Memory B cell (primary cell): ENCODE results near the gene FMNL2.

Source experiments
- ATAC-seq: fragments of 150-1000 bp; cut with Tn5 transposase; 2 replicates; pipeline ENCODE4 v1.10.0; 2021; ENCODE audit warnings: low read depth, mild to moderate bottlenecking, moderate library complexity
- DNase-seq, 2 donors: peaks; one replicate each; pipeline ENCODE4 v3.0.0; 2022; ENCODE audit warnings: low spot score in 2 of 2
- H3K27ac Mint-ChIP-seq: one replicate; pipeline ENCODE4 v1.8.0; 2022; ENCODE audit warnings: mild to moderate bottlenecking, moderate library complexity, mixed read lengths
- H3K27me3 Mint-ChIP-seq: one replicate; pipeline ENCODE4 v1.8.0; 2022; ENCODE audit warnings: mixed read lengths
- H3K36me3 Mint-ChIP-seq: one replicate; pipeline ENCODE4 v1.8.0; 2022; ENCODE audit warnings: mild to moderate bottlenecking, mixed read lengths
- H3K4me1 Mint-ChIP-seq: one replicate; pipeline ENCODE4 v1.8.0; 2022; ENCODE audit warnings: mixed read lengths
- H3K4me3 Mint-ChIP-seq: one replicate; pipeline ENCODE4 v1.8.0; 2022; ENCODE audit warnings: mild to moderate bottlenecking, moderate library complexity, mixed read lengths
- H3K9me3 Mint-ChIP-seq: one replicate; pipeline ENCODE4 v1.8.0; 2022; ENCODE audit warnings: mixed read lengths

The FMNL2 gene

DNA sequence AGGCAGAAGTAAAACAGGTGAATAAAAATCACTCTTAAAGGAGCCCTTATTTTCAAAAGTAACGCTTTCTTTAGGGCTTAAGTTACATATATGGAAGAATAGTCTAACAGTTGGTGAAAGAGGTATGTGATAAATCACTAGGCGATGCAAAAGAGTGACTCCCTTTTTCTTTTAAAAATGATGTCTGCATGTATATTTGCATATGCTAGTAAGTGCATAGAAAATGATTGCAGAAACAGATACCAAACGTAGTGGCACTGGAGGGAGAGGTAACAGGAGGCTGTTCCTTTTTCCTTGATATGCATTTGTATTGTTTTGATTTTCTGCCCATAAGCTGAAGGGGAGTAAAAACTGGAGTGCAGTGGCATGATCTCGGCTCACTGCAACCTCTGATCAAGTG is 224.0 kb downstream of the FMNL2 start:
- Mint-ChIP-seq H3K27ac (no peak overlapping the region), H3K36me3 (no peaks in the 10 kb centered on the region)

DNA sequence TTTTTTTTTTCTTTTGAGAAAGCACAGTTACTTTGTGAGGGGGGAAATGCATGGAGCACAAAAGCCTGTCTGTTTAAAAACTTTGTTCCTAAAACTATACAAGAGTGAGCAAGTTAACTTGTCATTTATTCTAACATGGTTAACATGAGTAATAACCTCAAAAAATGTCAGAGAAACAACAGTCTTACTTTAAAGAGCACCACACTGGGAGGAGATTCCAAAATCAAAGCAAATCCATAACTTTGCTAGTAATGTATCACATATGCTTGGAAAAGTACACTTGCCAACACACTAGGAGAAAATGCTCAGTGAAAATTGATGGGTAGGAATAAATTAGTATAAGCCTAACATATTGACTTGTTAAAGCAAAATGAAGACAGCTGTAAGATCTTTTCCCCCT is 225.2 kb downstream of the FMNL2 start:
- DNase-seq (no peak), ATAC-seq (no peak)
- H3K4me1 Mint-ChIP-seq, result peaks cover 4% of the 10 kb centered on the region

More for the DNA sequence above, 224.0 kb downstream of the FMNL2 start:
- no peaks in the 10 kb centered on the region for H3K27me3 Mint-ChIP-seq
- DNase-seq (no peak), ATAC-seq (no peak)
- no peaks in the 10 kb centered on the region for H3K9me3 Mint-ChIP-seq
- H3K4me3 Mint-ChIP-seq, result no peak overlapping the region
- H3K4me1 Mint-ChIP-seq, result peaks cover 2% of the 10 kb centered on the region

DNA sequence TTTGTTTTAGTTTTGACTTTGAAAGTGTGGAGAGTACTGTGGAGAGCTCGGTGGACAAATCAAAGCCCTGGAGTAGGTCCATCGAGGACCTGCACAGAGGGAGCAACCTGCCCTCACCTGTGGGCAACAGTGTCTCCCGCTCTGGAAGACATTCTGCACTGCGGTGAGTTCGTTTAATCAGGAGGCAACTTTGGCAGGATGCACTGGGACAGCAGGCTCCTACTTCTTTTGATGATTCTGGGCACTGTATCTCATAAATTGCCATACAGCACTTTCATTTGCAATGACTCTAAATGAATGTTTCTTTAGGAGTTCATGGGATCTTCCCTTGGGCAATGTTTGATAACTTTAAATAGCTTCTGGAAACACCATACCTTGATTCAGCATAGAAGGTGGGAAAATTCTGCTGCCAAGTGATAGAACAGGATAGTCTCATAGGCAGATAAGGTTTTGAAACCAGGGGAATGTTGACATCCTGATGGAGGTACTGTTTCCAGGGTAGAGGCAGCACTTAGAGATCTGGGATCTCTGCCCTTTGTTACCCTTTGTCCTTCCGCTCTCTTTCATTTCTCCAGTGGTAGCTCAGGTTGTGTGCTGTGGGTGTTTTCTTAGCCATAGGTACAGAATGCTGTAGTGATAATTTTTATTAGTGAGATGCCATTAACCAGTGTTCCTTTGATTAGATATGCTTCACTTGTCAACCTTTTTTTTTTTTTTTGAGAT is 226.1 kb downstream of the FMNL2 start:
- Mint-ChIP-seq H3K27me3 (no peaks in the 10 kb centered on the region), H3K36me3 (no peaks in the 10 kb centered on the region), H3K9me3 (no peaks in the 10 kb centered on the region), H3K4me3 (no peak overlapping the region), H3K27ac (no peak overlapping the region), H3K4me1 (peaks cover 6% of the 10 kb centered on the region)
- no peak for ATAC-seq
- DNase-seq, result no peak

More for the DNA sequence above, 225.2 kb downstream of the FMNL2 start:
- Mint-ChIP-seq H3K27ac (no peak overlapping the region), H3K27me3 (no peaks in the 10 kb centered on the region), H3K4me3 (no peak overlapping the region), H3K9me3 (no peaks in the 10 kb centered on the region), H3K36me3 (no peaks in the 10 kb centered on the region)

DNA sequence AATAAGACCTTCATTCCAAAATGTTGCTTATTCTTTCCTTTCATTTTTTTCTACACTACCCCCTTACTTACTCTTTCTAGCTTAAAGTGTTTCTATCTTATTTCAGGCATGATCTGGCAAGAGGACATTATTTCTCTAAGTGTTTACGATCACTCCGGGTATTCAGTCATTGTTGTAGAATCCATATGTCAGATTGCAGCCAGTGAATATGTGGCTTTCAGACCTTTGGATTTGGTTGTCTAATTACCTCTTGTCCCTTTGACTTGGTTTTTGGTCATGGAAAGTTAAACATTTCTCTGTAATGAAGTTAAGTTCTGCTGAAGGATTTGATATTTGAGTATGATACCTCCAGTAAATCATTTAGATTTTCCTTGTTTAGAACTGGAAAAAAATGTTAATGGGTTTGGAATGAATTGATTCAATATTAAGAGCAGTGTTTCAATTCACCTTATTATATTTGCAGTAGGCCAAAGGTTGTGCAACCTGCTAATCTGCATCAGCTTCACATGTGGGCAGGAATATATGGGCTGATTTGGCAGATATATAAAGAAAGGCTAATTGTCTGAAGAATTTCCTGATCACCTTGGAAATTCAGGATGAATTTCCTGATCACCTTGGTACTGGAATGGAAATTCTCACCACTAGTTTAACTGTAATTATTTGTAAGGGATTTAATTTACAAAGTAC is 227.4 kb downstream of the FMNL2 start:
- DNase-seq (no peak), ATAC-seq (no peak)
- no peaks in the 10 kb centered on the region for H3K27me3 Mint-ChIP-seq
- no peak overlapping the region for H3K4me3 Mint-ChIP-seq
- no peaks in the 10 kb centered on the region for H3K36me3 Mint-ChIP-seq
- no peak overlapping the region for H3K27ac Mint-ChIP-seq
- H3K9me3 Mint-ChIP-seq, result no peaks in the 10 kb centered on the region
- peaks cover 13% of the 10 kb centered on the region for H3K4me1 Mint-ChIP-seq

DNA sequence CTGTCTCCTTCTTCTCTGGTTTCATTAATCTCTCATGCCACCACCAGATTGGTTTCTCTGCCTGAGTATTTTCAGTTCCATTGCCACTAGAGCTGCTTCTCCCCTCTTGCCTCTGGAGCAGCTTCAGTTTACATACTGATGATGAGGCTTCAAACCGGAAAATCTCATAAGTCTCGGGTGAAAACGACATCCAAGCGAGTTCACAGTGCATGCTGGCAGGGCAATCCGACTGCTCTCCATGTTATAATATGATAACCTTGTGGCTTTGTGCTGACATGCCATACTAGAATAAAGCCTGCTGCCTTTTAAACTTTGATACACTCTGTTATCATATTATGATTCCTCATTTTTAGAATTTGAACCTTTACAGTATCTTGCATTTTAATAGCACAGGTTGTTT is 228.8 kb downstream of the FMNL2 start:
- Mint-ChIP-seq H3K27ac (no peak overlapping the region), H3K4me1 (peaks cover 13% of the 10 kb centered on the region), H3K4me3 (no peak overlapping the region), H3K36me3 (no peaks in the 10 kb centered on the region), H3K27me3 (no peaks in the 10 kb centered on the region), H3K9me3 (no peaks in the 10 kb centered on the region)
- ATAC-seq (no peak), DNase-seq (no peak)

DNA sequence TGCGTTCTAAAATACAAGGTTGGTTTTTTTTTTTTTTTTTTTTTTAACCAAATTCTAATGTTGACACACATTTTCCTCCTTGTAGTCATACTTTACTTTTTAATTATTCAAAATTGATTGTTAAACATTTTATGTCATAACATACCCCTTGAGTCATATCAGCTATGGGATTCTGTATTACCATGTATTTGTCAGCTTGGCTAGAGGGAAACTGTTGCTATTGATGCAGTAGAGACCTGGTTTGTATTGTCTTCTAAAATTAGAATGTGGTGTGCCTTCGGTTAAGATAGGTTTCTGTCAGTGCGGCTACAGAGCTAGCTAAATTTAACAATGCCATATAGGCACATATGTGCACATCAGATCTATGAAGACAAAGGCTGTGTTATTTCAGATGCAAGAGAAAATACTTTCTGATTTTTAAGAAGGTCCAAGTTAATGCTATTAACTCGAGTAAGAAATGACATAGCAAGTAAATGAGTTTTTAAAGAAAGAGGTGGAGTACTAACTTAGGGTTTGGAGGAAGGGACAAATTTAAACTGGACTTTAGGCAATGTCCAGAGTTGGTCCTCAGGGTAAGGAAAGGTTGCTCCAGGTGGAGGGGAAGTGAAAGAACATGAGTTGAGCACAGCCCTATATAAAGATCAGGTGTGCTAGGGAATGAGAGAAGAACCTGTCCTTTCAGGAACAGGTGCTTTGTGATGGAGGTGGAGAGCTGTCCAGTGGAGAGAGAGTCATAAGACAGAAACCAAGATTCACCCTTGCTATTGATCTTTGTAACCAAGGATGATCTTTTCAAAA is 230.0 kb downstream of the FMNL2 start:
- Mint-ChIP-seq H3K27me3 (no peaks in the 10 kb centered on the region), H3K9me3 (no peaks in the 10 kb centered on the region), H3K4me3 (no peak overlapping the region), H3K36me3 (no peaks in the 10 kb centered on the region), H3K4me1 (peaks cover 13% of the 10 kb centered on the region), H3K27ac (no peak overlapping the region)
- DNase-seq, result no peak
- no peak for ATAC-seq

DNA sequence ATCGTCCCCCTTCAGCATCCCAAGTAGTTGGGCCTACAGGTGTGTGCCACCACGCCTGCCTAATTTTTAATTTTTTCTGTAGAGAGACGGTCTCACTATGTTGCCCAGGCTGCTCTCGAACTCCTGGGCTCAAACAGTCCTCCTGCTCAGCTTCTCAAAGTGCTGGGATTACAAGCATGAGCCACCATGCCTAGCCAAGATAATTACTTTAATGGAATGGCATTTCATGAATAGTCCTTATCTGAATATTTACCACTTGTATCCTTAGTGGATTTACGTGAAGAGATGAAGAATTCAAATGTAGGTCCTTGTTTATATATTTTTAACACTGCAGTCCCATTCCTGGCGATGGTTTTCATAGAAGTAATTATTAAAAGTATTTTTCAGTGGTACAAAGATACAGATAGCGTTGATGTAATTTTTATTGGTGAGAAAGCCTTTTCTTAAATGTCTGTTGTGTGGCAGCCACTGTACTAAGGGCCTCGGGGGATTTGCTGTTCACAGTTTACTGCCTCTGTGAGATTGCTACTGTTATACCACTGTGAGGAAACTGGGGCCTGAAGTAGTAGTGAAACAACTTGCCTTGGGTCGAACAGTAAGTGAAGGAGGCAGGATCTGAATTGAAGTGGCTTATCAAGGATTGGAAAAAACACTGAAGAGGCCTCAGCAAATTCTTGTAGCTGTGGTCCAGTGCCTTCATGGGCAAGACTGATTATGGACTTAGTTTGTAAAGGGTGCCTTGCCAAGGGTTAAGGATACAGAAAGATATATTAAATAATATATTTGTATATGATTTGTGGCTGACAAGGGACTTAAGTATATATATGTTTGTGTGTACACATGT is 231.1 kb downstream of the FMNL2 start:
- no peak for DNase-seq
- Mint-ChIP-seq H3K27me3 (no peaks in the 10 kb centered on the region), H3K4me3 (no peak overlapping the region), H3K36me3 (no peaks in the 10 kb centered on the region), H3K27ac (peak overlapping the region; percentile 4), H3K4me1 (peaks cover 13% of the 10 kb centered on the region), H3K9me3 (no peaks in the 10 kb centered on the region)
- ATAC-seq, result peak; percentile 74

DNA sequence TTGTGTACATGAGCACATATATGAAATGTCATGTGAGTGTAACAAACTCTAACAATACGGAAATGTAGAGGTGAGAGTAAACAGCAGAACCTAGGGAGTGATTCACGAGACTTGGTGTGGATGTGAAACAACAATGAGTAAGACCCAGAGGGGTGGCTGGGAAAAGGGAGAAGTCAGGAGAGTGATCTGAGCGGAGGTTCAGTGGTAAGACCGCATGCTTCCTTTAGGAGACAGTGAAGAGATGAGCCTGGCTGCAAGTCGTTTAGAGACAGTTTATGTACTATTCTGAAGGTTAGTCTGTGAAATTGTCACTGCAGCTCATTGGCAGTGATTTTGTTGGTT is 231.7 kb downstream of the FMNL2 start:
- no peak for DNase-seq
- peak; percentile 17 for ATAC-seq
- Mint-ChIP-seq H3K4me1 (peaks cover 13% of the 10 kb centered on the region), H3K27ac (peak overlapping the region; percentile 4), H3K4me3 (no peak overlapping the region), H3K36me3 (no peaks in the 10 kb centered on the region), H3K27me3 (no peaks in the 10 kb centered on the region), H3K9me3 (no peaks in the 10 kb centered on the region)

DNA sequence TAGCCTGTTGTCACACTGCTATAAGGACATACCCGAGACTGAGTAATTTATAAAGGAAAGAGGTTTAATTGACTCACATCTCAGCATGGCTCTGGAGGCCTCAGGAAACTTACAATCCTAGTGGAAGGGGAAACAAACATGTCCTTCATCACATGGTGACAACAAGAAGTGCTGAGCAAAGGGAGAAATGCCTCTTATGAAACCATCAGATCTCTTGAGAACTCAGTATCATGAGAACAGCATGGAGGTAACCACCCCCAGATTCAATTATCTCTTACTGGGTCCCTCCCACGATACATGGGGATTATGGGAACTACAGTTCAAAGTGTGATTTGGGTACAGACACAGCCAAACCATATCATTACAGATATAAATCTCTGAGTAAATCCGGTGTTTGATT is 233.6 kb downstream of the FMNL2 start:
- Mint-ChIP-seq H3K27ac (no peak overlapping the region), H3K4me1 (peaks cover 15% of the 10 kb centered on the region), H3K36me3 (no peaks in the 10 kb centered on the region)

DNA sequence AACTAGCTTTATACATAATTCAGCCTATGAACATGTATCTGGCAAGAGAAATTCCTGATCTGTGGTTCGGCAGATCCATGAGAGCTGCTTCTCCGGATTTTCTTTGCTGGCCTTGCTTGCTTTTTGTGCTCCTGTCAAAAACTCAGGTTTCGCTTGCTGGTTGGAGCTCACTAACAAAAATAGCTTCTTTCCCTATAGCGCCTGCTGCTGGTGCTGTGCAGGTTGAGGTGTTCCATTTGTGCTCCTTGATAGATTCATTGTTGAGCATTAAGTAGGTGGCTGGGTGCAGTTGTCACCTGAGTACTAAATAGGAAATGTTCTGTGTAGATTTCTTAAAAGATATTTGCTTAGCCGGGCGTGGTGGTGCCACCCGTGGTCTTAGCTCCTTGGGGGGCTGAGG is 234.2 kb downstream of the FMNL2 start:
- no peak overlapping the region for H3K27ac Mint-ChIP-seq
- DNase-seq (no peak), ATAC-seq (no peak)
- no peaks in the 10 kb centered on the region for H3K9me3 Mint-ChIP-seq
- peaks cover 13% of the 10 kb centered on the region for H3K4me1 Mint-ChIP-seq
- no peaks in the 10 kb centered on the region for H3K27me3 Mint-ChIP-seq
- no peaks in the 10 kb centered on the region for H3K36me3 Mint-ChIP-seq
- no peak overlapping the region for H3K4me3 Mint-ChIP-seq

More for the DNA sequence above, 233.6 kb downstream of the FMNL2 start:
- Mint-ChIP-seq H3K4me3 (no peak overlapping the region), H3K27me3 (no peaks in the 10 kb centered on the region), H3K9me3 (no peaks in the 10 kb centered on the region)
- no peak for DNase-seq
- no peak for ATAC-seq

DNA sequence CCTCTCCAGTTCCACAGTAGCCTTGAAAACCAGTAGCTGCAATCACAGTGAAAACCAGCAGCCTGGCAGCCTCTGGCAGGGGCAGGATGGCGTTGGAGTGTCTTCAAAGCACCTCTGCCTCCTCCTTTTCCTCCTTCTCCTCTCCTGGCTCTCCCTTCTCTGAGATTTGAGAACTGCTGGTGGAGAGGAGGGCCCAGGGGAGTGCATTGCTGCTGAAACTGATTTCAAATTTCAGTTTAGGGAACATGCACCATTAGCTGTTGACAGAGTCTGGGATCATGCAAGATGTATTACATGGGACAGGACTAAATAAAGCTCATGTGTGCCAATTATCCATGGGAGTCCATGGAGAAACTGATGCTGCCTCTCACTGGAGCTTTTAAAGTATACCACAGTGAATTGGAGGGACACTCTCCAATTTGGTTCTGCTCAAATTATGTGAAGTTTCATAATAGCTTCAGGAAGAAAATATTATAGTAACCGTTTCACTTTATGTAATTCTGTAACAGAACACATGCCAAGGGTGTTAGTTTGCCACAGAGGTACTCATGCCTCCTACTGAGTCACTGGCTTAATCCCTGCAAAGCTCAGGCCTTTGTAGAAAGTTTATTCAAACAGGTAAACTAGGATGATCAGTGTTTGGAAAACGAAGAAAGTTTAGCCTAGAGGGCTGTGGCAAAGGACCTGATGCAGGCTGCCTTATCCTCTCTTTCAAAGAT is 236.2 kb downstream of the FMNL2 start:
- no peak for ATAC-seq
- H3K9me3 Mint-ChIP-seq, result no peaks in the 10 kb centered on the region
- no peak for DNase-seq
- H3K27me3 Mint-ChIP-seq, result no peaks in the 10 kb centered on the region
- no peak overlapping the region for H3K27ac Mint-ChIP-seq
- no peaks in the 10 kb centered on the region for H3K36me3 Mint-ChIP-seq
- peaks cover 9% of the 10 kb centered on the region for H3K4me1 Mint-ChIP-seq
- no peak overlapping the region for H3K4me3 Mint-ChIP-seq

DNA sequence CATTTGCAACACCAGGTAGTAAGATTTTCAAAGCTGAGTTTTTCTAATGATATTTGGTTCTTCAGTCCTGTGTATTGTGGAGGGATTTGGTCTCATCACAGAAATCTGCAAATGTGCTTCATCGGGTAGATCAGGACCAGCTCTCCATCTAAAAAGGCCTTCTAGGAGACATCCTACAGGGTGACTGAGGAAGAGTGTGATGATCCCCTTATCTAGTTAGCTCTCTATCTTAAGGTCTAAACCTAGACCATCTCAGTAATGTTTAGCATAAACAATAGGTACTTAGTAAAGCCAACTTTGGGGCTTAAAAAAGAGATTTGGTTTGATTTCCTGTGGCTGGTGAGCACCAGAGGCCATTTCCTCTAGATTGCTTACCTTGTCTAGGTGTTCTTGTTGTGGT is 237.1 kb downstream of the FMNL2 start:
- DNase-seq, result no peak
- Mint-ChIP-seq H3K4me3 (no peak overlapping the region), H3K27ac (no peak overlapping the region), H3K27me3 (no peaks in the 10 kb centered on the region), H3K36me3 (no peaks in the 10 kb centered on the region), H3K9me3 (no peaks in the 10 kb centered on the region), H3K4me1 (peaks cover 3% of the 10 kb centered on the region)
- ATAC-seq, result no peak

DNA sequence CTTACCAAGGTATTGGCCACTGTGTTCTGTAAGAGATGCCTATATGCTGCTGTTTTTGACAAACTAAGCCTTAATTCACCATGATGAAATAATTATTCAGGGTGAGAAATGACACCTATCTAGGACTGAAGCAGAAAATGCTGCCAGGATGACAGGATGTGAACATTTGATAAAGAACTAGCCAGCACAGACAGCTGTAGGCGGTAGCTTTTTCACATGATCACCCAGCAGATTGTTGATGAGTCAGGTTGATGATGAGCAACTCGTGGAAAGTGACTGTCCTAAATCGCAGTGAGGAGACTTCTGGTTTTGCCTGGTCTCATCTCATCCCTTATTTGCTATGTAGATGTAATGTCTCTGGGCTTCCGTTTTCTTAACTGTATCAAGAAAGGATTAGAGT is 238.2 kb downstream of the FMNL2 start:
- no peak overlapping the region for H3K27ac Mint-ChIP-seq
- peaks cover 3% of the 10 kb centered on the region for H3K4me1 Mint-ChIP-seq
- H3K27me3 Mint-ChIP-seq, result no peaks in the 10 kb centered on the region
- H3K36me3 Mint-ChIP-seq, result no peaks in the 10 kb centered on the region
- no peak for DNase-seq
- H3K4me3 Mint-ChIP-seq, result no peak overlapping the region
- H3K9me3 Mint-ChIP-seq, result no peaks in the 10 kb centered on the region
- ATAC-seq, result no peak
